HG02885 (cell line): Measurements from ENCODE around the gene MFSD11.
"Not testable (repeated sequence)": the region's sequence is repeated elsewhere in the genome, so short reads cannot be mapped to it uniquely, and the experiment has no call there.

ENCODE experiments used
- ATAC-seq: cut with Tn5 transposase; IDR thresholded peaks from one replicate; pipeline ENCODE4 v1.9.1; 2021; ENCODE audit warnings: mild to moderate bottlenecking; ENCODE audit not compliant: unreplicated experiment, poor library complexity

The MFSD11 gene

DNA sequence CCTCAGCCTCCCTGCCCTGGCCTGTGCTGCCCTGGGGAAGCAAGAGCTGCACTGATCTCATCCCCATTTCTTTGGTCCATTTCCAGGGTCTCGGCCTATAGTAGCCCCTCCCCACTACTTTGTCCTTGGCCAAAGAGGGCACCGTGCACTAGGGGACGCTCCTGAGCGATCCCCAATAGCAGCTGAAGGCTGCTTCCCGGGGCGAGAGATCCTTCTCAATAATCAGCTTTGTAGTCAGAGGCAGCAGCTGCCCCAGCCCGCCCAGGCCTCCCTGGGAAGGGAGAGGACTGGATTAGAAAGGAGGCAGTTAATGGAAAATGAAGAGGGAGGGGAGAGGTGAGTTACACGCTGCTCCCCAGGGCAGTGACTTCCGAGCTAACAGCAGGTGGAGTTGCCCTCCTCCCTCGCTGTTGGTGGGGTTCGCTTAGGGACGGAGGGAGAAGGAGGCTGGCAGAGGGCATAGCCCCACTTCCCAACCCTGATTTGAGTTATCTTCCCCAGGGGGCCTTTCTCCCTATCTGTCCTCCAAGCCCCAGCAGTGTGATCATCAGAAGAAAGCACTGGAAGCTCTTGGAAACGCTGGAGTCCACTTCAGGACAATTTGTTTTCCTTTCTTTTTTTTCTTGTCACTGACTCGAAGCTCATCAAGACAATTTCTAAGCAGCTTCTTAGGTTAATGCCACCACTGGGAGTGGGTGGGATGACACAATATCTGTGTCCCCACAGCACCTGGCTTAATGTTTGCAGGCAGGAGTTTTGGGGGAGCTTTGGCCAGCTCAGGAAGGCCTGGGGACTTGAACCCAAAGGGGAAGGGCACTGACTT lies 29.7 kb upstream of the MFSD11 start:
- ATAC-seq = no peak

DNA sequence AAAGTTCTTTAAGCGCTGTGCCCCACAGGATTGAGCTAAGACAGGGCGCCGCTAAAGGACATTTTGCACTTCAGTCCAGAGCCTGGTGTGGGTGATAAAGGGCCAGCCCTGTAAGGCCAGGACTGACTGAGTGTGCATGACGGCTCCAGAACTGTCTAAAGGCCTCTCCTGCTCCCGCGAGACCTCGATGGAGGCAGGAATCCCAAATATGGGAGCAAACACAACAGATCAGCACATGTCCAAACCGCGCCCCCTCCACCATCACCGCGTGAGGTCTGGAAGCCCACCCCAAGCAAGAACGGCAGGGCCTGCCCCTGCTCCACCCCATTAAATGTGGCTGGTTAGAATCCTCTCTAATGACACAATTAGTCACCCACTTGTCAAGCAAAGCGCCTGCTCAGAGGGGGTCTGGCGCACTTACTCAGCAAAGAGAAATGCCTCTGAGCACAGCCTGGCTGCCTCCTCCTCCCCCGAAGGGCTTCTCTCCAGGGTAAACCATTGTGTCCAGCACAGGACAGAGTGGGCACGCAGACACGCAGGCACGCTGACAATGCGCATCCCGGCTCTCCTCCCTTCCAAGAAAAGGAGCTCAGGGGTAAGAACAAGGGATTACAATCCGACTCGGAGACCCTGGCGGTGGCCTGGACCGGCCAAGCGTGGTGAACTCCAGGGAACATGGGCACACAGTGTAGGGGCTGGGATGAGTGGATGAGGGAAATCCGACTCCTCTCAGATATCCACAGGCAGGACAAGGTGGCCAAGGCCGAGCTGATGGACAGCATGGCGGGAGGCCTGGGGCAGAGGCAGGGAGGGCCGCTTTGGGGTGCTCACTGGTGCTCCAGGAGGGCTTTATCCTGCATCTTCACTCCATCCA lies 28.6 kb upstream of the MFSD11 start:
- no peak for ATAC-seq

- ATAC-seq = not testable (repeated sequence)
Observed at GRCh38 chr17:76709951-76710862, 27.7 kb upstream of the MFSD11 start.

GRCh38 chr17:76710863-76711611 lies 26.9 kb upstream of the MFSD11 start, which contains the start of gene MXRA7:
Gene MXRA7, minus strand, starts transcription at chr17:76710965. Its CDS starts 19 bp downstream, at chr17:76710946.
- no peak for ATAC-seq

GRCh38 chr17:76712321-76712720 lies 25.6 kb upstream of the MFSD11 start:
- ATAC-seq = not testable (repeated sequence)

DNA sequence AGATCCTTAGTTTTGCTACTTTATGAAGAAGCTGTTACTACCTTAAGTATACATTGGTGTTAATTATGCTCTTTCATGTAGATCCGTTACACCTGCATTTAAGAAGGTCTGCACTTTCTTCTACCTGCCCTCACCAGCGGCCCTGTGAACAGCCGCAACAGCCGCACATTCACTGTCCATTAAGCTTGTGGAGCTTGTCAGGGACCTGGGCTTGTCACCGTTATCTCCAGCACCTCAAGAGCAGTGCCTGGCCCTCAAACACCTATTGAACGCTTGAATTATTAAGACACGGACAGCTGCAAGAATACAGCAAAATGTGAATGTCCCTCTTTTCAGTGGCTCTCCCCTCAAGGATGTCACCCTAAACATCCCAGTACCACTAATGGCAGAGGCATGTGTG lies 24.2 kb upstream of the MFSD11 start:
- no peak for ATAC-seq

DNA sequence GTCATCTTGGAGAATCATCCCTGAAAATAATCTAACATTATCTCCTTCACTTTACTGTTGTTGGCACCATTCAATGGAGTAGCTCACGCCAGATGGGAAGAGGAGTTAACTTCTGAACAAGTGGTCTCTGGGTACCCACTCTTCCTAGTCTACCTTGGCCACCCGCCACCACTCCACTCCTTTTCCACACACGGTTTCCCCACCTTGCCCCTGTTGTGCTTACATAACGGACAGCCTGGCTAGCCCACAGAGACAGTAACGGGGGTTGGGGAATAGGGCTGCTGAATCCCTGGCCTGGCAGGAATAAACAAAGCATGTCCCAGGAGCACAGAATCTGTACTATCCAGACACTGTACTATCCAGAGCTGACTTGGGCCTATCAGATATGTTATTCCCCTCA lies 23.6 kb upstream of the MFSD11 start:
- ATAC-seq = no peak

DNA sequence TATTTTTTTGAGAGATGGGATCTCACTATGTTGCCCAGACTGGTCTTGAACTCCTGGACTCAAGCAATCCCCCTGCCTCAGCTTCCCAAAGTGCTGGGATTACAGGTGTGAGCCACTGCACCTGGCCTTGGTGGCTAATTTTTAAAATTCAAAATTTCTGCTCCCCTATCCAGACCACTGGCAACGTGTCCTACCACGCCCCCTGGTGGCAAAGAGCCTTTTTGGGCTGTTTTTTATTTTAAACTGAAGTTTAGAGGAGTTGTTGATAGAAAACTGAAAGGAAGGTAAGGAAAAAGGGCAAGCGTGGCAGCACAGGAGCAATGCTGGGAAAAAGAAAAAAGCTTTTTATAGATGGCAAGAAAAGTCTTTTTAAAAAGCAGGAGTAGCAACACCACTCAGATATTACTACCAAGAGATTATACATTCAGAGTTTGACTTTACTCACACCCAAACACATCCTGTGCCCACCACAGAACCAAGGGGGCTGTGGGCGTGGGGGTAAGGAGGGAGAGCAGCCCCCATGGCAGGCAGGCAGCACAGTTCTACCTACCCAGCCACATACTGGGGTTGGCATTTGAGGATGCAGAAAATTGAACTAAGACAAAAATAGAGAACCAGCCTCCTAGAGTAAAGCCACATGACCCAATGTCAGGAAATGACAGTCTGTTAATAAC lies 23.0 kb upstream of the MFSD11 start:
- ATAC-seq = no peak

GRCh38 chr17:76715496-76715830 lies 22.5 kb upstream of the MFSD11 start:
- no peak for ATAC-seq

GRCh38 chr17:76716146-76716838 lies 21.6 kb upstream of the MFSD11 start:
- no peak for ATAC-seq

DNA sequence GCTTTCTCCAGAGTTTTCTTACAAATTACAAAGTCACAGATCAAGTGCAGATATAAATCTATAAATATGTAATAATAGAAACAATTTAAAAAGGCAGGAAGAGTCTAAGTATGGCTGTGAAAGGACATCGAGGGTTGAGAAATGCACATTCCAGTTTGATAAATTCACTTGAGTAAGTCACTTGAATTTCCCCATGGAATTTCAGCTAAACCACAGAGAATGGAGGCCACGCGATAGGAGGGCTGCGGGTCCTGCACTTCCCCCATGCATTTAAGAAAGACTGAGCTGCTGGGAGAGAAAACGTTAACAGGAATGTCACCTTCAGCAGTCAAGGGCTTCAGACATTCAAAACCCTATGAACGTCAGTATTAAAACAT lies 21.1 kb upstream of the MFSD11 start:
- ATAC-seq = no peak

GRCh38 chr17:76718516-76718915 lies 19.4 kb upstream of the MFSD11 start:
- ATAC-seq = no peak

GRCh38 chr17:76720211-76720610 lies 17.7 kb upstream of the MFSD11 start:
- no peak for ATAC-seq

DNA sequence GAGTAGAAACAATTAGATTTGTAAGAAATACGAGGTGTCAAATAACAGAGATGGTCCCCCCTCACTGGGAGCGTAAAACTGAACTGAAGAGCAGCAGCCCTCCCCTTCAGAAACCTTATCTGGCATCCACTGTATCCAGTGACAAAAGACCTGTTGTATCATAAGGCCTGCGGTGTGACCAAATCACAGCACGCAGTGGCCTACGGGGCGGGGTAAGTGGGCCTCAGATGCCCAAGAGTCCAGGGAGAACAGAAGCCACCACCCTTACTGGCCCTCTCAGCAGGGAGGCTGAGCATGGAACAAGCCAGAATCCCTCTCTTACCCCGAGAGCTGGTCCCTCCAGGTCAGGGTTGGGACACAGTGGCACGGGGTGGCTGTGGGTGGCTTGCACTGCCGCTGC lies 17.0 kb upstream of the MFSD11 start:
- no peak for ATAC-seq

GRCh38 chr17:76721463-76721862 lies 16.5 kb upstream of the MFSD11 start:
- no peak for ATAC-seq

DNA sequence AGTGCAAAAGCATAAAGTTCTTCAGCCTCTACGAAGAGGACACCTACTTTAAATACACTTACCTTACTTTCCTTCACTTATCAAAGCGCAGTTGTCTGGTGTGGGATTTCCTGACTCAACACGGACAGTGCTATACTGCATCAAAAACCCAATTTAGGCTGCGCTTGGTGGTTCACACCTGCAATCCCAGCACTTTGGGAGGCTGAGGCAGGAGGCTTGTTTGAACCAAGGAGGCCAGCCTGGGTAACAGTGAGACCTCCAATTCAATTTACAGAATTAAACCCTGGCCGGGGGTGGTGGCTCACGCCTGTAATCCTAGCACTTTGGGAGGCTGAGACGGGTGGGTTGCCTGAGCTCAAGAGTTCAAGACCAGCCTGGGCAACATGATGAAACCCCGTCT lies 15.6 kb upstream of the MFSD11 start:
- ATAC-seq = no peak

GRCh38 chr17:76722977-76723376 lies 14.9 kb upstream of the MFSD11 start:
- not testable (repeated sequence) for ATAC-seq

DNA sequence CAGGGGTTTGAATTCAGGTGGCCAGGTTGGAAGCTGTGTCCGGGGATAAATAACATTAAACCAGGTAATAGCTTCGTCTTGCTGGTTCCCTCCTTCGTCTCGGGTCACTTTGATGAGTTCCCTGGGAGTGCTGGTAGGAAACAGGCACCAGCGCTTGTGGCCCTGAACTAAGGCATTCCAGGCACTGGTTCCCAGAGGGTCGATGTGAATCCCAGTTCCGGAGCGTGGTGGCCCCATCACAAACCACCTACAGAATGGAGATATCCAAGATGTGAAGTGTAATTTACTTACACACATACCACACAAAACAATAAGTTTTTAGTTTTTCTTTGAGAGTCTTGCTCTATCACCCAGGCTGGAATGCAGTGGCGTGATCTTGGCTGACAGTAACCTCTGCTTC lies 14.1 kb upstream of the MFSD11 start:
- ATAC-seq = no peak
